HG03196 (cell line): ENCODE measurements around the gene HGD.

ENCODE experiments used
- ATAC-seq: cut with Tn5 transposase; IDR thresholded peaks from one replicate; pipeline ENCODE4 v1.9.1; 2021; ENCODE audit not compliant: unreplicated experiment

HGD gene

GRCh38 chr3:120596116-120596852, 85.8 kb downstream of the HGD start, which contains the start of gene NDUFB4:
Gene NDUFB4, plus strand, starts transcription at chr3:120596336. Its CDS starts 24 bp downstream, at chr3:120596360.
- peak; percentile 92 for ATAC-seq

DNA sequence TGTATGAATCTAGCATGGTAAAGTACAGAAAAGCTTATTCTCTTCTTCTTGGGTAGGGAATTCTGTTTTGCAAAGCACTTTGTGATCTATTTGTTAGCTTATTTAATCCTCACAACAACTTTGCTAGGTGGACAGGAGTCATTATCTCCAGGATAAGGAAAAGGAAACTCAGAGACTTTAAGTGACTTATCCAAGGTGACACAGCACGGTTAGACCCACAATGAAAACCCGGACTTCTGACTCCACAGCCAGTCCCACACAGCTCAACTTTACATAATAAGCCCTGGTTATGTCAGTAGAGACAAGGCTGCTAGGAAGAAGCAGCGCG, 86.3 kb downstream of the HGD start:
- ATAC-seq = no peak

DNA sequence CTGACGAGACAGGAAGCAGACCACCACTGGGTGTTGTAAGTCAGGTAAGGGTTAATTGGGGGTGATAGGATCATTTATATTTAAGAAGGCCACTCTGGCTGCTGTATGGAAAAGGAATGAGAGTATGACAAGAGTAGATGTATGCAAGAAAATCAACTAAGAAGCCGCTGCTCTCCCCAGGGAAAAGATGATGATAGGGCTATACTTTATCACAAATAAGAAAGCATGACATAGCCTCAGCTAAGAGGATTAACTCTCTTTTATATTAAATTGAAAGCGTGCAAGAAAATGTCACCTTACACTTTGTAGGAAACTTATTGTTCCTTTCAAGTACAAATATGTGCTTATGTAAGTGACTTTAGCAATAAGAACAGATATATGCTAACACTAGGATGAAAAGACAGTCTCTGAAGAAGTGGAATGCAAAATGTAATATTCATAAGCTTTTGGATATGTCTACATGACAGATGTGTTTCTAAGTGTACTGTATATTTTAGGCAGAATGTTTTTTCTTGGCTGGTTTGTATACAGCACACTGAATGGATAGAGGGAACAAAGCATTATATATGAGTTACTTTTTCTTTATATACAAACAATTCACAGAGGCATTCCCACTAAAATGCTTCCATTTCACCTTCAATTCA, 94.6 kb downstream of the HGD start:
- ATAC-seq = no peak
